HEK293 (cell line): ENCODE data around the gene LEPR.

Experiments used
- CTCF ChIA-PET: fragments of 350-600 bp; formaldehyde crosslinking; extraction: SDS; loops from one replicate; lab custom pipeline; 2021; ENCODE audit warnings: antibody characterized with exemption; lab: Yijun Ruan, JAX
- POLR2A ChIA-PET: fragments of 300-600 bp; formaldehyde crosslinking; extraction: SDS; loops from one replicate; lab custom pipeline; 2020; ENCODE audit warnings: antibody characterized with exemption, inconsistent platforms; lab: Yijun Ruan, JAX
- H3K27ac ChIP-seq: fragments of 200-500 bp; sonication (Bioruptor generic); 2 replicates; pipeline ENCODE4 v1.5.1; 2014; ENCODE audit warnings: low read depth, low read length, control low read depth, inconsistent platforms; ENCODE audit errors: extremely low read depth
- H3K36me3 ChIP-seq, 2 experiments: fragments of 200-500 bp in 1 of 2; sonication (Bioruptor generic) in 1 of 2; 1 replicate in 1 of 2; 2 replicates in 1 of 2; pipeline ENCODE4 v1.5.1; 2014 to 2017; ENCODE audit warnings: inconsistent platforms in 2 of 2, low read length in 2 of 2; ENCODE audit not compliant: control insufficient read depth in 2 of 2, insufficient read depth in 1 of 2
- H3K4me1 ChIP-seq: fragments of 200-500 bp; sonication (Bioruptor generic); 2 replicates; pipeline ENCODE4 v1.5.1; 2014; ENCODE audit warnings: mild to moderate bottlenecking, low read length, inconsistent platforms; ENCODE audit not compliant: control insufficient read depth, insufficient read depth
- H3K4me3 ChIP-seq: 2 replicates; pipeline ENCODE4 v1.5.1; 2011; ENCODE audit warnings: low read depth, mild to moderate bottlenecking, control low read depth, low read length, moderate library complexity
- H3K9me3 ChIP-seq: fragments of 200-500 bp; sonication (Bioruptor generic); 2 replicates; pipeline ENCODE4 v1.5.1; 2014; ENCODE audit warnings: low read depth, low read length, inconsistent platforms; ENCODE audit not compliant: control insufficient read depth, insufficient read depth
- AEBP2 ChIP-seq: fragments of 450-650 bp; formaldehyde crosslinking; IDR thresholded peaks from 2 replicates; pipeline ENCODE4 v1.5.1; 2016; ENCODE audit warnings: missing biosample characterization, missing genetic modification characterization, borderline replicate concordance
- ATF2 ChIP-seq: fragments of 450-650 bp; formaldehyde crosslinking; IDR thresholded peaks from 2 replicates; pipeline ENCODE4 v1.5.1; 2016; ENCODE audit warnings: missing biosample characterization, missing genetic modification characterization, low read depth
- BCL11A ChIP-seq: fragments of 450-650 bp; formaldehyde crosslinking; IDR thresholded peaks from 2 replicates; pipeline ENCODE4 v1.5.1; 2016; ENCODE audit warnings: low read depth, missing biosample characterization, missing genetic modification characterization
- EGR2 ChIP-seq: fragments of 450-650 bp; formaldehyde crosslinking; IDR thresholded peaks from 2 replicates; pipeline ENCODE4 v1.5.1; 2016; ENCODE audit warnings: low read depth, missing biosample characterization, missing genetic modification characterization
- GFI1B ChIP-seq: fragments of 450-650 bp; formaldehyde crosslinking; IDR thresholded peaks from 2 replicates; pipeline ENCODE4 v1.5.1; 2016; ENCODE audit warnings: missing biosample characterization, missing genetic modification characterization
- GLI2 ChIP-seq: fragments of 450-650 bp; formaldehyde crosslinking; IDR thresholded peaks from 2 replicates; pipeline ENCODE4; 2017; ENCODE audit warnings: missing biosample characterization, missing genetic modification characterization, low read depth, borderline replicate concordance
- IKZF3 ChIP-seq: fragments of 450-650 bp; IDR thresholded peaks from 2 replicates; pipeline ENCODE4 v1.5.0; 2018; ENCODE audit warnings: missing biosample characterization, mild to moderate bottlenecking, missing genetic modification characterization, moderate library complexity
- OSR2 ChIP-seq: fragments of 450-650 bp; formaldehyde crosslinking; IDR thresholded peaks from 2 replicates; pipeline ENCODE4 v1.5.1; 2016; ENCODE audit warnings: missing biosample characterization, missing genetic modification characterization
- PATZ1 ChIP-seq: fragments of 450-650 bp; formaldehyde crosslinking; IDR thresholded peaks from 2 replicates; pipeline ENCODE4 v1.5.1; 2016; ENCODE audit warnings: missing biosample characterization, missing genetic modification characterization
- PRDM10 ChIP-seq: fragments of 450-650 bp; formaldehyde crosslinking; IDR thresholded peaks from 2 replicates; pipeline ENCODE4 v1.5.1; 2016; ENCODE audit warnings: missing biosample characterization, missing genetic modification characterization
- SETDB1 ChIP-seq: IDR thresholded peaks from one replicate; pipeline ENCODE4 v1.6.1; 2017; ENCODE audit warnings: mild to moderate bottlenecking, low read length, moderate library complexity, mixed read lengths; ENCODE audit not compliant: insufficient read length
- TRIM28 ChIP-seq: IDR thresholded peaks from 2 replicates; pipeline ENCODE4 v1.6.1; 2011; ENCODE audit warnings: low read length, control low read depth, borderline replicate concordance
- ZBTB8A ChIP-seq: fragments of 450-650 bp; formaldehyde crosslinking; IDR thresholded peaks from 2 replicates; pipeline ENCODE4 v1.5.1; 2016; ENCODE audit warnings: missing biosample characterization, missing genetic modification characterization
- ZFP37 ChIP-seq: fragments of 450-650 bp; formaldehyde crosslinking; IDR thresholded peaks from 2 replicates; pipeline ENCODE4 v1.5.1; 2016; ENCODE audit warnings: missing biosample characterization, missing genetic modification characterization
- ZNF10 ChIP-seq: fragments of 450-650 bp; formaldehyde crosslinking; IDR thresholded peaks from 2 replicates; pipeline ENCODE4 v1.5.1; 2017; ENCODE audit warnings: missing biosample characterization, missing genetic modification characterization
- ZNF140 ChIP-seq: fragments of 450-650 bp; formaldehyde crosslinking; IDR thresholded peaks from 2 replicates; pipeline ENCODE4 v1.5.1; 2016; ENCODE audit warnings: missing biosample characterization, missing genetic modification characterization
- ZNF157 ChIP-seq: fragments of 450-650 bp; formaldehyde crosslinking; IDR thresholded peaks from 2 replicates; pipeline ENCODE4 v1.5.1; 2016; ENCODE audit warnings: missing biosample characterization, missing genetic modification characterization
- ZNF341 ChIP-seq: fragments of 450-650 bp; formaldehyde crosslinking; IDR thresholded peaks from 2 replicates; pipeline ENCODE4; 2016; ENCODE audit warnings: low read depth, missing biosample characterization, missing genetic modification characterization
- ZNF416 ChIP-seq: fragments of 450-650 bp; formaldehyde crosslinking; IDR thresholded peaks from 2 replicates; pipeline ENCODE4 v1.5.1; 2016; ENCODE audit warnings: missing biosample characterization, missing genetic modification characterization
- ZNF449 ChIP-seq: fragments of 450-650 bp; formaldehyde crosslinking; IDR thresholded peaks from 2 replicates; pipeline ENCODE4 v1.5.1; 2017; ENCODE audit warnings: missing biosample characterization, mild to moderate bottlenecking, missing genetic modification characterization, moderate library complexity
- ZNF501 ChIP-seq: fragments of 450-650 bp; formaldehyde crosslinking; IDR thresholded peaks from 2 replicates; pipeline ENCODE4 v1.5.1; 2016; ENCODE audit warnings: missing biosample characterization, missing genetic modification characterization
- ZNF529 ChIP-seq: fragments of 450-650 bp; formaldehyde crosslinking; IDR thresholded peaks from 2 replicates; pipeline ENCODE4 v1.5.1; 2017; ENCODE audit warnings: missing genetic modification characterization, missing biosample characterization; ENCODE audit not compliant: insufficient replicate concordance
- ZNF548 ChIP-seq: fragments of 450-650 bp; formaldehyde crosslinking; IDR thresholded peaks from 2 replicates; pipeline ENCODE4 v1.5.1; 2016; ENCODE audit warnings: missing biosample characterization, missing genetic modification characterization
- ZNF639 ChIP-seq: fragments of 450-650 bp; formaldehyde crosslinking; IDR thresholded peaks from 2 replicates; pipeline ENCODE4 v1.5.1; 2016; ENCODE audit warnings: missing biosample characterization, missing genetic modification characterization
- ZNF664 ChIP-seq: fragments of 450-650 bp; formaldehyde crosslinking; IDR thresholded peaks from 2 replicates; pipeline ENCODE4 v1.5.1; 2016; ENCODE audit warnings: missing biosample characterization, missing genetic modification characterization
- ZXDB ChIP-seq: fragments of 450-650 bp; formaldehyde crosslinking; IDR thresholded peaks from 2 replicates; pipeline ENCODE4 v1.5.1; 2016; ENCODE audit warnings: missing biosample characterization, missing genetic modification characterization

LEPR gene

GRCh38 chr1:65420590-65421350, at the start of gene LEPR, which contains the start of gene LEPROT:
Gene LEPR (plus strand): TSS chr1:65420668. CDS start chr1:65565566, 144,898 bp downstream.
Gene LEPROT (plus strand): TSS chr1:65420668. CDS start chr1:65420725, 57 bp downstream.
- Histone ChIP-seq H3K36me3 (peaks cover 0 to 8% of the 10 kb centered on the region in 2 experiments; a peak in 1 of 3 replicates), H3K4me1 (no peaks in the 10 kb centered on the region), H3K9me3 (no peaks in the 10 kb centered on the region), H3K4me3 (peak within 1 kb of the TSS; percentile 90), H3K27ac (peak within 1 kb of the TSS; percentile 90)
- POLR2A ChIA-PET = interaction anchor here (0.6 to 1.5 kb wide), 11 partner anchors 9 to 346 kb away, joined by 3 to 9 read pairs (median 5); partner anchors contain the start of gene DNAJC6
- CTCF ChIA-PET = interaction anchor here (0.7 to 1.3 kb wide), 3 partner anchors 185 to 267 kb away, joined by 3 to 5 read pairs (median 5); no protein-coding TSS in a partner anchor
- TF ChIP-seq ZNF10 (tag by site-specific recombination) = no peak
- TF ChIP-seq BCL11A = no peak
- no peak for TF ChIP-seq ZNF449
- peak; percentile 81 for TF ChIP-seq ZBTB8A (tag by site-specific recombination)
- TF ChIP-seq TRIM28 = no peak
- TF ChIP-seq ZNF157 = no peak
- peak; percentile 98 for TF ChIP-seq ZNF501 (tag by site-specific recombination)
- no peak for TF ChIP-seq GFI1B (tag by site-specific recombination)
- no peak for TF ChIP-seq ATF2 (tag by site-specific recombination)
- no peak for TF ChIP-seq OSR2 (tag by site-specific recombination)
- peak; percentile 32; the same call in 1 of the 2 replicates for TF ChIP-seq IKZF3
- TF ChIP-seq ZNF529 = no peak
- TF ChIP-seq ZNF548 (tag by site-specific recombination) = no peak
- TF ChIP-seq EGR2 (tag by site-specific recombination) = peak; percentile 49; the same call in 1 of the 2 replicates
- no peak for TF ChIP-seq AEBP2 (tag by site-specific recombination)
- no peak for TF ChIP-seq ZNF664 (tag by site-specific recombination)
- TF ChIP-seq SETDB1 = no peak
- TF ChIP-seq ZNF140 (tag by site-specific recombination) = no peak
- TF ChIP-seq GLI2 (tag by site-specific recombination) = no peak
- peak; percentile 85; the same call in 1 of the 2 replicates for TF ChIP-seq ZFP37
- peak; percentile 40; the same call in 1 of the 2 replicates for TF ChIP-seq ZNF341
- no peak for TF ChIP-seq ZNF416 (tag by site-specific recombination)
- peak; percentile 72 for TF ChIP-seq PATZ1 (tag by site-specific recombination)
- no peak for TF ChIP-seq ZNF639 (tag by site-specific recombination)
- peak; percentile 81 for TF ChIP-seq ZXDB
- 0 out of 2 replicates have a peak, but pooled peaks have one; percentile 41 for TF ChIP-seq PRDM10
